ENCODE results near the gene NTM. TPM values are rescaled to one million over a fixed set of nuclear protein-coding genes. Genes with fewer than 3 reads are reported as not detected.

The NTM gene
- total and polyA plus RNA-seq, 9 donors: 0.16 to 8.5 (median 0.55) TPM; not detected in 3

GRCh38 chr11:131662317-131662972 is 292.0 kb downstream of the NTM start:
- Histone ChIP-seq H3K4me1 (ENCODE audit: insufficient read depth) (peaks cover 2% of the 10 kb centered on the region), H3K4me3 (no peak overlapping the region), H3K36me3 (no peaks in the 10 kb centered on the region), H3K27me3 (no peaks in the 10 kb centered on the region), H3K27ac (no peak overlapping the region), H3K9me3 (no peaks in the 10 kb centered on the region)
- TF ChIP-seq EP300 (IDR thresholded peaks at IDR 0.05) (no peak), POLR2A (IDR thresholded peaks at IDR 0.05) (no peak), CTCF (IDR thresholded peaks at IDR 0.05) (no peak)
- DNase-seq: no peak
- WGBS, 3 donors: 89 to 90% (median 89%) methylated on average over 13 of the region's 13 CpGs
- intact Hi-C loops (cut with DNase I): loop anchor here in 1 of 4 donors (10.0 kb wide), 2 partner anchors 78 to 198 kb away; no protein-coding TSS in a partner anchor

- Histone ChIP-seq H3K27me3 (no peaks in the 10 kb centered on the region), H3K36me3 (no peaks in the 10 kb centered on the region), H3K27ac (no peak overlapping the region), H3K4me1 (ENCODE audit: insufficient read depth) (peaks cover 2% of the 10 kb centered on the region), H3K9me3 (no peaks in the 10 kb centered on the region), H3K4me3 (no peak overlapping the region)
- intact Hi-C loops (cut with DNase I): loop anchor here in 1 of 4 donors (10.0 kb wide), 2 partner anchors 78 to 198 kb away; no protein-coding TSS in a partner anchor
- TF ChIP-seq CTCF (IDR thresholded peaks at IDR 0.05): no peak
- TF ChIP-seq POLR2A (IDR thresholded peaks at IDR 0.05): no peak
- no peak for TF ChIP-seq EP300 (IDR thresholded peaks at IDR 0.05)
- 93 to 95% (median 93%) methylated on average over 9 of the region's 9 CpGs for WGBS, 3 donors
- DNase-seq: no peak
Observed at GRCh38 chr11:131662993-131663392, 292.6 kb downstream of the NTM start.

GRCh38 chr11:131663405-131664200 is 293.2 kb downstream of the NTM start:
- Histone ChIP-seq H3K4me1 (ENCODE audit: insufficient read depth) (peaks cover 2% of the 10 kb centered on the region), H3K36me3 (no peaks in the 10 kb centered on the region), H3K4me3 (no peak overlapping the region), H3K9me3 (no peaks in the 10 kb centered on the region), H3K27ac (no peak overlapping the region), H3K27me3 (no peaks in the 10 kb centered on the region)
- 52 to 71% (median 59%) methylated on average over 10 of the region's 10 CpGs for WGBS, 3 donors
- intact Hi-C loops (cut with DNase I): loop anchor here in 1 of 4 donors (10.0 kb wide), 2 partner anchors 79 to 199 kb away; no protein-coding TSS in a partner anchor
- DNase-seq: no peak
- TF ChIP-seq EP300 (IDR thresholded peaks at IDR 0.05): no peak
- no peak for TF ChIP-seq POLR2A (IDR thresholded peaks at IDR 0.05)
- no peak for TF ChIP-seq CTCF (IDR thresholded peaks at IDR 0.05)

GRCh38 chr11:131664293-131664692 is 293.9 kb downstream of the NTM start:
- H3K4me3 ChIP-seq: no peak overlapping the region
- no peak for TF ChIP-seq POLR2A (IDR thresholded peaks at IDR 0.05)
- no peaks in the 10 kb centered on the region for H3K9me3 ChIP-seq
- no peak for DNase-seq
- WGBS, 3 donors: 90 to 95% (median 93%) methylated on average over 6 of the region's 6 CpGs
- intact Hi-C loops (cut with DNase I): loop anchor here in 1 of 4 donors (10.0 kb wide), 2 partner anchors 79 to 199 kb away; no protein-coding TSS in a partner anchor
- H3K4me1 ChIP-seq (ENCODE audit: insufficient read depth): peaks cover 2% of the 10 kb centered on the region
- H3K27ac ChIP-seq: no peak overlapping the region
- H3K36me3 ChIP-seq: no peaks in the 10 kb centered on the region
- no peaks in the 10 kb centered on the region for H3K27me3 ChIP-seq
